Neural progenitor cell (in vitro differentiated cells): ENCODE measurements around the gene PPIL1.

Source experiments
- CTCF ChIP-seq: fragments of 200-600 bp; sonication (generic); IDR thresholded peaks from 2 replicates; pipeline ENCODE4 v1.5.1; 2017; ENCODE audit warnings: antibody characterized with exemption, mild to moderate bottlenecking
- EZH2 ChIP-seq: fragments of 200-600 bp; sonication (generic); IDR thresholded peaks from 2 replicates; pipeline ENCODE4 v1.6.1; 2017; ENCODE audit warnings: antibody characterized with exemption, mild to moderate bottlenecking, moderate library complexity

DNA sequence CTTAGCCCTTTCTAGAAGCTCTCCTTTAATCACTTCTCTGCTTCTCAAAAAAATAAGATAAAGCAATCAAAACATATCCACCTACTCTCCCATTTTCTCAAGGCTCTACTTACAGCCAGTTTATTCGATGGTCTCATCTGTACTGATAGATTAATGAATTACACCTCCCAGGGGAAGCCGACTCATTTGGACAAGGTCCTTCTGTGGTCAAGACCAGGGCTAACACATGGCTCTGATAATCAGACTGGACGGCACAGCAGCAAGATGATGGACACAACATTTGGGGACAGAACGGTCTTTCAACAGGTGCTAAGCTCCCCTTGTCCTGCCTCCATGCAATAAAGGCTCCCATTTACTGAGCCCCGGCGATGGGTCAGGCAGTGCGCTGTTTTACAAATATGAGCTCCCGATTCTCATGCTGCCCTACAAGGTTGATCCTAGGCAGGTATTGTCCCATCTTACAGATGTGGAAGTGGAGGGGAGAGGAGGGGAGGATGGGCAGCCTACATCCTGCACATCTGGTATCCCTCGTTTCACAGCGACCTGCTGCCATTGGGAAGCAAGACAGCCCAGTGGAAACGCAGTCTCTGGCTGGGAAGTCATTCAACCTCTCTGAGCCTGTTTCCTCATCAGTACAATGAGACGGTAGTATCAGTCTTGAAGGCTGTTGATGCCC, 51.0 kb downstream of the PPIL1 start:
- TF ChIP-seq CTCF, result no peak
- TF ChIP-seq EZH2, result no peak
